MM.1S (cell line): ENCODE measurements around the gene LIPA.

Source experiments
- EZH2 ChIP-seq: fragments of 300-600 bp; sonication (generic); optimal IDR thresholded peaks from 2 replicates; pipeline ENCODE3; 2017; ENCODE audit warnings: low read depth, mild to moderate bottlenecking, antibody characterized with exemption, low read length, mixed read lengths
- EZH2phosphoT487 ChIP-seq: fragments of 300-600 bp; sonication (generic); IDR thresholded peaks from 2 replicates; pipeline ENCODE4 v1.6.1; 2018; ENCODE audit warnings: antibody characterized with exemption, low read length
- TF ChIP-seq, protein P1 (sequence below): fragments of 300-600 bp; sonication (generic); IDR thresholded peaks from 2 replicates; pipeline ENCODE4 v1.5.1; 2016; ENCODE audit warnings: antibody characterized with exemption, low read length, mixed read lengths

DNA sequence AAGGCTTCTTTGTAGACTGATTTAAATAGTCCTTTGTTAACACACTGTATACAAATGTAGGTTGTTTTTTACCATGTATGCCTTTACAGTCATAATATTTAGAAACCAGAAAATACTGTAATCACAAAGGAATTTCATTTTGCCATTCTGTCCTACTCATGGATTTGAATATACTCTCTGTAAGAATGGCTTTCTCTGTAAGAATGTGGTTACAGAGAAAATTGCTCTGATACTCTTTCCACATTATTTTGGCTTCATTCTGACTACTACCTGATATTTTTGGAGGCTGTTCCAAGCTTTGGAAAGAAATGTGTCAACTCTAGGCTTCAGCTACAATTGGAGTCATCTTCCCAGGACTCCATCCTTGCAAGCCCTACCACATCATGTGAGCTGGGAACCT lies 68.0 kb downstream of the LIPA start:
- TF ChIP-seq, protein P1, sequence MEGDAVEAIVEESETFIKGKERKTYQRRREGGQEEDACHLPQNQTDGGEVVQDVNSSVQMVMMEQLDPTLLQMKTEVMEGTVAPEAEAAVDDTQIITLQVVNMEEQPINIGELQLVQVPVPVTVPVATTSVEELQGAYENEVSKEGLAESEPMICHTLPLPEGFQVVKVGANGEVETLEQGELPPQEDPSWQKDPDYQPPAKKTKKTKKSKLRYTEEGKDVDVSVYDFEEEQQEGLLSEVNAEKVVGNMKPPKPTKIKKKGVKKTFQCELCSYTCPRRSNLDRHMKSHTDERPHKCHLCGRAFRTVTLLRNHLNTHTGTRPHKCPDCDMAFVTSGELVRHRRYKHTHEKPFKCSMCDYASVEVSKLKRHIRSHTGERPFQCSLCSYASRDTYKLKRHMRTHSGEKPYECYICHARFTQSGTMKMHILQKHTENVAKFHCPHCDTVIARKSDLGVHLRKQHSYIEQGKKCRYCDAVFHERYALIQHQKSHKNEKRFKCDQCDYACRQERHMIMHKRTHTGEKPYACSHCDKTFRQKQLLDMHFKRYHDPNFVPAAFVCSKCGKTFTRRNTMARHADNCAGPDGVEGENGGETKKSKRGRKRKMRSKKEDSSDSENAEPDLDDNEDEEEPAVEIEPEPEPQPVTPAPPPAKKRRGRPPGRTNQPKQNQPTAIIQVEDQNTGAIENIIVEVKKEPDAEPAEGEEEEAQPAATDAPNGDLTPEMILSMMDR: no peak
- no peak for TF ChIP-seq EZH2
- TF ChIP-seq EZH2phosphoT487: no peak
